BJ (cell line): ENCODE measurements around the gene CCDC195. TPM values are rescaled to one million over a fixed set of nuclear protein-coding genes. Genes with fewer than 3 reads are reported as not detected.
A peak's percentile ranks its signal among the peaks of the same experiment; 100 is the strongest.

ENCODE experiments used
- CTCF ChIA-PET: fragments of 350-600 bp; formaldehyde crosslinking; extraction: SDS; loops from one replicate; lab custom pipeline; 2021; ENCODE audit warnings: antibody characterized with exemption, inconsistent platforms; lab: Yijun Ruan, JAX
- POLR2A ChIA-PET: fragments of 300-600 bp; sonication (Branson Sonifier 250); formaldehyde crosslinking; extraction: SDS; loops from one replicate; lab custom pipeline; 2021; ENCODE audit warnings: antibody characterized with exemption; lab: Charles Lee
- DNase-seq: peaks from one replicate; pipeline ENCODE4 v3.0.0-alpha.2; 2011; ENCODE audit warnings: low read depth
- H3K27me3 ChIP-seq: 2 replicates; pipeline ENCODE4 v1.6.0; 2011; ENCODE audit warnings: low read length; ENCODE audit not compliant: control insufficient read depth, insufficient read depth
- H3K36me3 ChIP-seq: 2 replicates; pipeline ENCODE4 v1.5.1; 2011; ENCODE audit warnings: low read length; ENCODE audit not compliant: control insufficient read depth, insufficient read depth
- H3K4me3 ChIP-seq: 2 replicates; pipeline ENCODE4 v1.5.1; 2011; ENCODE audit warnings: low read depth, mild to moderate bottlenecking, control low read depth, low read length
- CTCF ChIP-seq: IDR thresholded peaks from 2 replicates; pipeline ENCODE4 v1.5.1; 2011; ENCODE audit warnings: low read depth, mild to moderate bottlenecking, control low read depth, inconsistent platforms, low read length, moderate library complexity; ENCODE audit not compliant: insufficient read depth
- polyA plus RNA-seq: library from polyadenylated mRNA; depleted of rRNA; stranded (reverse); fragments of >200 nt; gene quantifications from 2 replicates; pipeline ENCODE4 v1.2.3, GENCODE V29; 2011; rRNA removed

CCDC195 gene
- polyA plus RNA-seq, 1 experiment, result not detected

- no peaks in the 10 kb centered on the region for H3K36me3 ChIP-seq
- ChIA-PET POLR2A (no interaction called here), CTCF (no interaction called here)
- TF ChIP-seq CTCF, result no peak
- H3K27me3 ChIP-seq, result no peaks in the 10 kb centered on the region; the same call in 1 of the 2 replicates
- DNase-seq, result no peak
- no peak overlapping the region for H3K4me3 ChIP-seq
These were observed 56.5 kb downstream of the CCDC195 start for GRCh38 chr2:224659714-224660113.

- POLR2A ChIA-PET, result interaction anchor here (0.6 kb wide), 1 partner anchor 225 kb away, joined by 3 read pairs; no protein-coding TSS in a partner anchor
- CTCF ChIA-PET, result no interaction called here
- Histone ChIP-seq H3K27me3 (no peaks in the 10 kb centered on the region; the same call in 1 of the 2 replicates), H3K4me3 (no peak overlapping the region), H3K36me3 (no peaks in the 10 kb centered on the region)
- peak; percentile 67 for DNase-seq
- TF ChIP-seq CTCF, result no peak
These were observed 57.3 kb downstream of the CCDC195 start for GRCh38 chr2:224658780-224659405.

- Histone ChIP-seq H3K4me3 (no peak overlapping the region), H3K36me3 (no peaks in the 10 kb centered on the region), H3K27me3 (no peaks in the 10 kb centered on the region; the same call in 1 of the 2 replicates)
- TF ChIP-seq CTCF, result no peak
- CTCF ChIA-PET, result no interaction called here
- no peak for DNase-seq
- POLR2A ChIA-PET, result no interaction called here
These were observed 58.8 kb downstream of the CCDC195 start for GRCh38 chr2:224657349-224657748.

- ChIA-PET CTCF (interaction anchor here (0.6 to 1.0 kb wide), 5 partner anchors 77 to 367 kb away, joined by 3 to 5 read pairs (median 3); no protein-coding TSS in a partner anchor), POLR2A (no interaction called here)
- no peaks in the 10 kb centered on the region for H3K27me3 ChIP-seq
- no peaks in the 10 kb centered on the region for H3K36me3 ChIP-seq
- DNase-seq, result no peak
- TF ChIP-seq CTCF, result no peak
- H3K4me3 ChIP-seq, result no peak overlapping the region
These were observed 61.1 kb downstream of the CCDC195 start for GRCh38 chr2:224655006-224655537.

Other genes with a start within 250 kb of the CCDC195 start
- 12.8 and 30.8 TPM in 2 replicates for gene CUL3, start 131.0 kb downstream of the CCDC195 start, polyA plus RNA-seq